ENCODE data around the gene SUCLG2.
A peak's percentile ranks its signal among the peaks of the same experiment; 100 is the strongest.

SUCLG2 gene

GRCh38 chr3:67405193-67405592 lies 249.2 kb downstream of the SUCLG2 start:
- H3K36me3 ChIP-seq: no peaks in the 10 kb centered on the region
- no peak overlapping the region for H3K4me3 ChIP-seq (ENCODE audit: low read depth in 1 of 2, low read length in 1 of 2)
- TF ChIP-seq CTCF (IDR thresholded peaks at IDR 0.05): no peak
- peaks cover 13 to 27% of the 10 kb centered on the region in 2 experiments for H3K4me1 ChIP-seq (ENCODE audit: control insufficient read depth in 1 of 2, insufficient read depth in 1 of 2, low read depth in 1 of 2, low read length in 1 of 2)
- H3K27me3 ChIP-seq: no peaks in the 10 kb centered on the region
- H3K9me3 ChIP-seq: no peaks in the 10 kb centered on the region
- no peak overlapping the region for H3K27ac ChIP-seq

DNA sequence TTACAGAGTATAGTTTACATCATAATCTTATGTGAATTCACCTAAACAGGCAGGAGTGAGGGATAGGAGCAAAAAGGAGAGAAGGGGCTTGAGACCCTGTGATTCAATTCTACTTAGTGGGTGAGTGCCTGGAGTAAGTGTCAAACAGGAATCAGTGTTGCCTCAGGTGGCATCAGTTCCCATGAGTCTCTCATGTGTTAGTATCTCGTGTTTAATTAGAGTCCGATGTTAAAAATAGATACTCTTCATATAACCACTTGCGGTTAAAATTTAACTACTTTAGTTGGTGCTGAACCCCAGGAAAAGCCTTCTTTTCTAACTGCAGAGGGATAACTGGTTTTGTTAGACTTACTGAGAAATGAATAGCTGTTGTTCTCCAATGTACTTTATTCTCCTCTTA lies 251.5 kb downstream of the SUCLG2 start:
- Histone ChIP-seq H3K4me3 (ENCODE audit: low read depth in 1 of 2, low read length in 1 of 2) (no peak overlapping the region), H3K27me3 (no peaks in the 10 kb centered on the region), H3K4me1 (ENCODE audit: control insufficient read depth in 1 of 2, insufficient read depth in 1 of 2, low read depth in 1 of 2, low read length in 1 of 2) (peaks cover 13 to 27% of the 10 kb centered on the region in 2 experiments), H3K36me3 (no peaks in the 10 kb centered on the region), H3K9me3 (no peaks in the 10 kb centered on the region), H3K27ac (no peak overlapping the region)
- TF ChIP-seq CTCF (IDR thresholded peaks at IDR 0.05): no peak

DNA sequence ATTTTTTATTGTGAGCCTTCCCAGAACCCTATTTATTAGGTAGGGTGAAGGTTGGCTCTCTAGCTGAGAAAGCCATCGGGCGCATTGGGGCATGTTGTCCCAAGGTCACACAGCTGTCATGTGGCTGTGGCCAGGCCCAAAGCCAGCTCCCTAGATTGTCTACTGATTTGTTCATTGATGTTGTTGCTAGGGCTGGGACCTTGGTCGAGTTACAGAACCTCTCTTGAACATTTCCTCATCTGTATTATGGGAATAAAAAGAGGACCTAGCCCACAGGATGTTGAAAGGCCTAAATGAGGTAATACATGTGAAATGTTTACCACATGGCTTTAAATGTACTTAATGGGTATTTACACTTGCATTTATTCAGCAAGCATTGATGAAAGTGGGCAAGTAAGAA lies 252.5 kb downstream of the SUCLG2 start:
- peak overlapping the region; percentile 36 for H3K27ac ChIP-seq
- H3K9me3 ChIP-seq: no peaks in the 10 kb centered on the region
- H3K36me3 ChIP-seq: no peaks in the 10 kb centered on the region
- TF ChIP-seq CTCF (IDR thresholded peaks at IDR 0.05): no peak
- H3K27me3 ChIP-seq: no peaks in the 10 kb centered on the region
- peaks cover 13 to 27% of the 10 kb centered on the region in 2 experiments for H3K4me1 ChIP-seq (ENCODE audit: control insufficient read depth in 1 of 2, insufficient read depth in 1 of 2, low read depth in 1 of 2, low read length in 1 of 2)
- no peak overlapping the region for H3K4me3 ChIP-seq (ENCODE audit: low read depth in 1 of 2, low read length in 1 of 2)

GRCh38 chr3:67400476-67400875 lies 253.9 kb downstream of the SUCLG2 start:
- Histone ChIP-seq H3K27me3 (no peaks in the 10 kb centered on the region), H3K4me3 (ENCODE audit: low read depth in 1 of 2, low read length in 1 of 2) (no peak overlapping the region), H3K4me1 (ENCODE audit: control insufficient read depth in 1 of 2, insufficient read depth in 1 of 2, low read depth in 1 of 2, low read length in 1 of 2) (peaks cover 13 to 27% of the 10 kb centered on the region in 2 experiments), H3K27ac (no peak overlapping the region), H3K36me3 (no peaks in the 10 kb centered on the region), H3K9me3 (no peaks in the 10 kb centered on the region)
- no peak for TF ChIP-seq CTCF (IDR thresholded peaks at IDR 0.05)

DNA sequence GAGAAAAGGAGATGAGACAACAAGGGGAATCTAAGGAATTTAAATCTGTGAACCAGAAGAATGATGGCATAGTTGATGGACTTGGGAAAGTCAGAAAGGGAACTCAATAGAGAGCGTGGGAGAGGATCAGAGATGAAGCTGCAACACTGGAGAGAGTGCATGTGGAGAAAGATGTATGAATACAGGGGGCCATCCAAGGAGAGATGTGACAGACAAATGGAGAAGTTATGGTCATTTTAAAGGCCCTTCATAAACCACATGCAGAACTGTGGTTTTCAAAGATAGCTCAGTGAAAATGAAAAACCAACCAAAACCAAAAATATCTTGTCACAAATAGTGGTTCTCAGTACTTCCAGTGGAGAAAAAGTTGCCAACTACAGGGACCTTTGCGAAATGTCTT lies 265.2 kb downstream of the SUCLG2 start:
- Histone ChIP-seq H3K27me3 (no peaks in the 10 kb centered on the region), H3K36me3 (no peaks in the 10 kb centered on the region), H3K4me3 (ENCODE audit: low read depth in 1 of 2, low read length in 1 of 2) (no peak overlapping the region), H3K4me1 (ENCODE audit: control insufficient read depth in 1 of 2, insufficient read depth in 1 of 2, low read depth in 1 of 2, low read length in 1 of 2) (peaks cover 5 to 16% of the 10 kb centered on the region in 2 experiments), H3K27ac (no peak overlapping the region), H3K9me3 (no peaks in the 10 kb centered on the region)
- no peak for TF ChIP-seq CTCF (IDR thresholded peaks at IDR 0.05)

- H3K36me3 ChIP-seq: no peaks in the 10 kb centered on the region
- TF ChIP-seq CTCF (IDR thresholded peaks at IDR 0.05): no peak
- H3K27ac ChIP-seq: no peak overlapping the region
- H3K27me3 ChIP-seq: no peaks in the 10 kb centered on the region
- no peak overlapping the region for H3K4me3 ChIP-seq (ENCODE audit: low read depth in 1 of 2, low read length in 1 of 2)
- H3K9me3 ChIP-seq: no peaks in the 10 kb centered on the region
- peaks cover 5 to 16% of the 10 kb centered on the region in 2 experiments for H3K4me1 ChIP-seq (ENCODE audit: control insufficient read depth in 1 of 2, insufficient read depth in 1 of 2, low read depth in 1 of 2, low read length in 1 of 2)
Measured at GRCh38 chr3:67388738-67389137, 265.7 kb downstream of the SUCLG2 start.

Measured in neutrophil (primary cell).